T-helper 22 cell (primary cell): ENCODE measurements around the gene DGKG.

Experiments
- DNase-seq: peaks from one replicate; pipeline ENCODE4 v3.0.0-alpha.2; 2020; ENCODE audit warnings: low read depth

The DGKG gene

GRCh38 chr3:186318135-186318534 lies 43.9 kb downstream of the DGKG start:
- no peak for DNase-seq

- no peak for DNase-seq
These were observed 44.6 kb downstream of the DGKG start for GRCh38 chr3:186317478-186317877.

GRCh38 chr3:186316666-186317260 lies 45.3 kb downstream of the DGKG start:
- DNase-seq = no peak

- no peak for DNase-seq
These were observed 46.3 kb downstream of the DGKG start for GRCh38 chr3:186315581-186316354.

- DNase-seq = no peak
These were observed 47.1 kb downstream of the DGKG start for GRCh38 chr3:186314896-186315295.

GRCh38 chr3:186311441-186311840 lies 50.6 kb downstream of the DGKG start:
- no peak for DNase-seq

- no peak for DNase-seq
These were observed 53.5 kb downstream of the DGKG start for GRCh38 chr3:186308549-186308948.

GRCh38 chr3:186307594-186308221 lies 54.3 kb downstream of the DGKG start:
- no peak for DNase-seq

GRCh38 chr3:186305286-186305685 lies 56.7 kb downstream of the DGKG start:
- no peak for DNase-seq

- DNase-seq = no peak
These were observed 58.1 kb downstream of the DGKG start for GRCh38 chr3:186303965-186304364.

GRCh38 chr3:186299327-186299726 lies 62.7 kb downstream of the DGKG start:
- DNase-seq = no peak

- no peak for DNase-seq
These were observed 63.2 kb downstream of the DGKG start for GRCh38 chr3:186298876-186299275.

GRCh38 chr3:186290796-186291195 lies 71.2 kb downstream of the DGKG start:
- no peak for DNase-seq

- no peak for DNase-seq
These were observed 74.3 kb downstream of the DGKG start for GRCh38 chr3:186287711-186288110.

- no peak for DNase-seq
These were observed 75.9 kb downstream of the DGKG start for GRCh38 chr3:186286114-186286513.

GRCh38 chr3:186284661-186285060 lies 77.4 kb downstream of the DGKG start:
- no peak for DNase-seq

- no peak for DNase-seq
These were observed 77.7 kb downstream of the DGKG start for GRCh38 chr3:186284349-186284652.

- DNase-seq = no peak
These were observed 78.2 kb downstream of the DGKG start for GRCh38 chr3:186283651-186284348.

- DNase-seq = no peak
These were observed 78.9 kb downstream of the DGKG start for GRCh38 chr3:186283096-186283495.

GRCh38 chr3:186281176-186281575 lies 80.9 kb downstream of the DGKG start:
- DNase-seq = no peak

- no peak for DNase-seq
These were observed 81.3 kb downstream of the DGKG start for GRCh38 chr3:186280737-186281136.

GRCh38 chr3:186277268-186277909 lies 84.6 kb downstream of the DGKG start:
- no peak for DNase-seq
